ENCODE data around the gene PXMP2.

PXMP2 gene

GRCh38 chr12:132672116-132672515, 15.3 kb upstream of the PXMP2 start:
- no peak for TF ChIP-seq CTCF (IDR thresholded peaks at IDR 0.05; ENCODE audit: extremely low read depth, missing control alignments)
- DNase-seq (ENCODE audit: low spot score): no peak

GRCh38 chr12:132672678-132673077, 14.7 kb upstream of the PXMP2 start:
- DNase-seq (ENCODE audit: low spot score): no peak
- TF ChIP-seq CTCF (IDR thresholded peaks at IDR 0.05; ENCODE audit: extremely low read depth, missing control alignments): no peak

GRCh38 chr12:132673288-132674179, 13.9 kb upstream of the PXMP2 start:
- no peak for DNase-seq (ENCODE audit: low spot score)

GRCh38 chr12:132674561-132674960, 12.8 kb upstream of the PXMP2 start:
- TF ChIP-seq CTCF (IDR thresholded peaks at IDR 0.05; ENCODE audit: extremely low read depth, missing control alignments): no peak
- no peak for DNase-seq (ENCODE audit: low spot score)

More at GRCh38 chr12:132673288-132674179, 13.9 kb upstream of the PXMP2 start:
- no peak for TF ChIP-seq CTCF (IDR thresholded peaks at IDR 0.05; ENCODE audit: extremely low read depth, missing control alignments)

GRCh38 chr12:132675757-132676432, 11.5 kb upstream of the PXMP2 start:
- DNase-seq (ENCODE audit: low spot score): no peak
- no peak for TF ChIP-seq CTCF (IDR thresholded peaks at IDR 0.05; ENCODE audit: extremely low read depth, missing control alignments)

- TF ChIP-seq CTCF (IDR thresholded peaks at IDR 0.05; ENCODE audit: extremely low read depth, missing control alignments): no peak
- no peak for DNase-seq (ENCODE audit: low spot score)
These were observed 9.9 kb upstream of the PXMP2 start for GRCh38 chr12:132677492-132677891.

- TF ChIP-seq CTCF (IDR thresholded peaks at IDR 0.05; ENCODE audit: extremely low read depth, missing control alignments): no peak
- DNase-seq (ENCODE audit: low spot score): no peak
These were observed 2.0 kb upstream of the PXMP2 start for GRCh38 chr12:132685400-132685799.
